ENCODE measurements around the gene GLRX.

- TF ChIP-seq CTCF (IDR thresholded peaks at IDR 0.05) (no peak), POLR2A (IDR thresholded peaks at IDR 0.05) (no peak)
Observed at GRCh38 chr5:95845391-95845790, 22.9 kb upstream of the GLRX start.

Measured in gastroesophageal sphincter (tissue), 3 donors.